GM12891 (cell line): Measurements from ENCODE around the gene RBM48.

Source experiments
- POLR2A ChIP-seq: IDR thresholded peaks from 2 replicates; pipeline ENCODE4 v1.6.1; 2011; ENCODE audit warnings: low read depth, low read length, control low read depth
- POLR2AphosphoS5 ChIP-seq: IDR thresholded peaks from 2 replicates; pipeline ENCODE4 v1.6.1; 2011; ENCODE audit warnings: low read depth, low read length, control low read depth
- TAF1 ChIP-seq: IDR thresholded peaks from 2 replicates; pipeline ENCODE4 v1.6.1; 2011; ENCODE audit warnings: low read depth, low read length, control low read depth

DNA sequence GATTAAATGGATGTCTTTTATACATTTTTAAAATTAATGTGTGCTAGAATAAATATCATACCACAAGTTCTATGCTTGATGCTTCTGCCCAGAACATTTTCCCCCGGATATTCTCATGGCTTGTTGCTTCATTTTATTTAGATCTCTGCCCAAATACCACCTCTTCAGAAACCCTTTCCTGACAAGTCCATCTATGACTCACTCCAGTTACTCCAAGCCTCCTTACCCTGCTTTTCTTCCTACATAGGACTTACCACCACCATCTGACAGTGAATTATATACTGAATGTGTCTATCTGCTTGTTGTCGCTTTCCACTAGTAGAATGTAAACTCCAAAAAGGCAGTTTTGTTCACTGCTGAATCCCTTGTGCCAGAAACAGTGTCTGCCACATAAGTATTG is 31.7 kb upstream of the RBM48 start:
- TF ChIP-seq POLR2A (no peak), TAF1 (no peak), POLR2AphosphoS5 (no peak)
